Measurements from ENCODE around the gene PNKP. TPM values are rescaled to one million over a fixed set of nuclear protein-coding genes. Genes with fewer than 3 reads are reported as not detected.
A peak's percentile ranks its signal among the peaks of the same experiment; 100 is the strongest.

The PNKP gene
- total RNA-seq, 1 experiment from 2014 or later: 146 TPM

GRCh38 chr19:49855676-49856573 is 11.5 kb downstream of the PNKP start (continued):
- TF ChIP-seq, protein P1, sequence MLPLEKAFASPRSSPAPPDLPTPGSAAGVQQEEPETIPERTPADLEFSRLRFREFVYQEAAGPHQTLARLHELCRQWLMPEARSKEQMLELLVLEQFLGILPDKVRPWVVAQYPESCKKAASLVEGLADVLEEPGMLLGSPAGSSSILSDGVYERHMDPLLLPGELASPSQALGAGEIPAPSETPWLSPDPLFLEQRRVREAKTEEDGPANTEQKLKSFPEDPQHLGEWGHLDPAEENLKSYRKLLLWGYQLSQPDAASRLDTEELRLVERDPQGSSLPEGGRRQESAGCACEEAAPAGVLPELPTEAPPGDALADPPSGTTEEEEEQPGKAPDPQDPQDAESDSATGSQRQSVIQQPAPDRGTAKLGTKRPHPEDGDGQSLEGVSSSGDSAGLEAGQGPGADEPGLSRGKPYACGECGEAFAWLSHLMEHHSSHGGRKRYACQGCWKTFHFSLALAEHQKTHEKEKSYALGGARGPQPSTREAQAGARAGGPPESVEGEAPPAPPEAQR (CRISPR knock-in tag; IDR thresholded peaks at IDR 0.05): no peak
- no peak for TF ChIP-seq CBFB (CRISPR knock-in tag; IDR thresholded peaks at IDR 0.05; ENCODE audit: low read depth)
- TF ChIP-seq ZNF219 (CRISPR knock-in tag; IDR thresholded peaks at IDR 0.05; ENCODE audit: borderline replicate concordance): no peak
- TF ChIP-seq NFE2L1 (CRISPR knock-in tag; IDR thresholded peaks at IDR 0.05): no peak; the same call in 1 of the 2 replicates
- TF ChIP-seq, protein P2, sequence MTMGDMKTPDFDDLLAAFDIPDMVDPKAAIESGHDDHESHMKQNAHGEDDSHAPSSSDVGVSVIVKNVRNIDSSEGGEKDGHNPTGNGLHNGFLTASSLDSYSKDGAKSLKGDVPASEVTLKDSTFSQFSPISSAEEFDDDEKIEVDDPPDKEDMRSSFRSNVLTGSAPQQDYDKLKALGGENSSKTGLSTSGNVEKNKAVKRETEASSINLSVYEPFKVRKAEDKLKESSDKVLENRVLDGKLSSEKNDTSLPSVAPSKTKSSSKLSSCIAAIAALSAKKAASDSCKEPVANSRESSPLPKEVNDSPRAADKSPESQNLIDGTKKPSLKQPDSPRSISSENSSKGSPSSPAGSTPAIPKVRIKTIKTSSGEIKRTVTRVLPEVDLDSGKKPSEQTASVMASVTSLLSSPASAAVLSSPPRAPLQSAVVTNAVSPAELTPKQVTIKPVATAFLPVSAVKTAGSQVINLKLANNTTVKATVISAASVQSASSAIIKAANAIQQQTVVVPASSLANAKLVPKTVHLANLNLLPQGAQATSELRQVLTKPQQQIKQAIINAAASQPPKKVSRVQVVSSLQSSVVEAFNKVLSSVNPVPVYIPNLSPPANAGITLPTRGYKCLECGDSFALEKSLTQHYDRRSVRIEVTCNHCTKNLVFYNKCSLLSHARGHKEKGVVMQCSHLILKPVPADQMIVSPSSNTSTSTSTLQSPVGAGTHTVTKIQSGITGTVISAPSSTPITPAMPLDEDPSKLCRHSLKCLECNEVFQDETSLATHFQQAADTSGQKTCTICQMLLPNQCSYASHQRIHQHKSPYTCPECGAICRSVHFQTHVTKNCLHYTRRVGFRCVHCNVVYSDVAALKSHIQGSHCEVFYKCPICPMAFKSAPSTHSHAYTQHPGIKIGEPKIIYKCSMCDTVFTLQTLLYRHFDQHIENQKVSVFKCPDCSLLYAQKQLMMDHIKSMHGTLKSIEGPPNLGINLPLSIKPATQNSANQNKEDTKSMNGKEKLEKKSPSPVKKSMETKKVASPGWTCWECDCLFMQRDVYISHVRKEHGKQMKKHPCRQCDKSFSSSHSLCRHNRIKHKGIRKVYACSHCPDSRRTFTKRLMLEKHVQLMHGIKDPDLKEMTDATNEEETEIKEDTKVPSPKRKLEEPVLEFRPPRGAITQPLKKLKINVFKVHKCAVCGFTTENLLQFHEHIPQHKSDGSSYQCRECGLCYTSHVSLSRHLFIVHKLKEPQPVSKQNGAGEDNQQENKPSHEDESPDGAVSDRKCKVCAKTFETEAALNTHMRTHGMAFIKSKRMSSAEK (CRISPR knock-in tag; IDR thresholded peaks at IDR 0.05; ENCODE audit: borderline replicate concordance): no peak
- TF ChIP-seq, protein P3, sequence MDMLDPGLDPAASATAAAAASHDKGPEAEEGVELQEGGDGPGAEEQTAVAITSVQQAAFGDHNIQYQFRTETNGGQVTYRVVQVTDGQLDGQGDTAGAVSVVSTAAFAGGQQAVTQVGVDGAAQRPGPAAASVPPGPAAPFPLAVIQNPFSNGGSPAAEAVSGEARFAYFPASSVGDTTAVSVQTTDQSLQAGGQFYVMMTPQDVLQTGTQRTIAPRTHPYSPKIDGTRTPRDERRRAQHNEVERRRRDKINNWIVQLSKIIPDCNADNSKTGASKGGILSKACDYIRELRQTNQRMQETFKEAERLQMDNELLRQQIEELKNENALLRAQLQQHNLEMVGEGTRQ (CRISPR knock-in tag; IDR thresholded peaks at IDR 0.05): no peak
- TF ChIP-seq CREB1 (CRISPR knock-in tag; IDR thresholded peaks at IDR 0.05): no peak
- no peak for TF ChIP-seq ZNF121 (CRISPR knock-in tag; IDR thresholded peaks at IDR 0.05)
- TF ChIP-seq USF1 (CRISPR knock-in tag; IDR thresholded peaks at IDR 0.05): no peak
- TF ChIP-seq, protein P4, sequence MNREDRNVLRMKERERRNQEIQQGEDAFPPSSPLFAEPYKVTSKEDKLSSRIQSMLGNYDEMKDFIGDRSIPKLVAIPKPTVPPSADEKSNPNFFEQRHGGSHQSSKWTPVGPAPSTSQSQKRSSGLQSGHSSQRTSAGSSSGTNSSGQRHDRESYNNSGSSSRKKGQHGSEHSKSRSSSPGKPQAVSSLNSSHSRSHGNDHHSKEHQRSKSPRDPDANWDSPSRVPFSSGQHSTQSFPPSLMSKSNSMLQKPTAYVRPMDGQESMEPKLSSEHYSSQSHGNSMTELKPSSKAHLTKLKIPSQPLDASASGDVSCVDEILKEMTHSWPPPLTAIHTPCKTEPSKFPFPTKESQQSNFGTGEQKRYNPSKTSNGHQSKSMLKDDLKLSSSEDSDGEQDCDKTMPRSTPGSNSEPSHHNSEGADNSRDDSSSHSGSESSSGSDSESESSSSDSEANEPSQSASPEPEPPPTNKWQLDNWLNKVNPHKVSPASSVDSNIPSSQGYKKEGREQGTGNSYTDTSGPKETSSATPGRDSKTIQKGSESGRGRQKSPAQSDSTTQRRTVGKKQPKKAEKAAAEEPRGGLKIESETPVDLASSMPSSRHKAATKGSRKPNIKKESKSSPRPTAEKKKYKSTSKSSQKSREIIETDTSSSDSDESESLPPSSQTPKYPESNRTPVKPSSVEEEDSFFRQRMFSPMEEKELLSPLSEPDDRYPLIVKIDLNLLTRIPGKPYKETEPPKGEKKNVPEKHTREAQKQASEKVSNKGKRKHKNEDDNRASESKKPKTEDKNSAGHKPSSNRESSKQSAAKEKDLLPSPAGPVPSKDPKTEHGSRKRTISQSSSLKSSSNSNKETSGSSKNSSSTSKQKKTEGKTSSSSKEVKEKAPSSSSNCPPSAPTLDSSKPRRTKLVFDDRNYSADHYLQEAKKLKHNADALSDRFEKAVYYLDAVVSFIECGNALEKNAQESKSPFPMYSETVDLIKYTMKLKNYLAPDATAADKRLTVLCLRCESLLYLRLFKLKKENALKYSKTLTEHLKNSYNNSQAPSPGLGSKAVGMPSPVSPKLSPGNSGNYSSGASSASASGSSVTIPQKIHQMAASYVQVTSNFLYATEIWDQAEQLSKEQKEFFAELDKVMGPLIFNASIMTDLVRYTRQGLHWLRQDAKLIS (CRISPR knock-in tag; IDR thresholded peaks at IDR 0.05; ENCODE audit: borderline replicate concordance): no peak

GRCh38 chr19:49855277-49855675 is 12.1 kb downstream of the PNKP start:
- DNase-seq (ENCODE audit: low spot score): no peak
- Mint-ChIP-seq H3K27ac (peak overlapping the region; percentile 57; the same call in 1 of the 2 replicates), H3K9me3 (no peaks in the 10 kb centered on the region), H3K36me3 (peaks cover 23% of the 10 kb centered on the region), H3K4me3 (no peak overlapping the region), H3K27me3 (ENCODE audit: low read depth) (peaks cover 3% of the 10 kb centered on the region; the same call in 1 of the 2 replicates), H3K4me1 (peaks cover 15% of the 10 kb centered on the region)
- TF ChIP-seq IRF2 (CRISPR knock-in tag; IDR thresholded peaks at IDR 0.05; ENCODE audit: borderline replicate concordance, low read depth) (no peak), SMAD3 (CRISPR knock-in tag; IDR thresholded peaks at IDR 0.05; ENCODE audit: borderline replicate concordance) (no peak)
- CTCF ChIA-PET: no interaction called here
- no peak for ATAC-seq
- POLR2A ChIA-PET: no interaction called here
